Kidney epithelial cell (primary cell): ENCODE data around the gene PACSIN2. TPM values are rescaled to one million over a fixed set of nuclear protein-coding genes. Genes with fewer than 3 reads are reported as not detected.
A peak's percentile ranks its signal among the peaks of the same experiment; 100 is the strongest.
"Not testable (repeated sequence)": the region's sequence is repeated elsewhere in the genome, so short reads cannot be mapped to it uniquely, and the experiment has no call there.

ENCODE experiments used
- DNase-seq: peaks from one replicate; pipeline ENCODE4 v3.0.0-alpha.2; 2010; ENCODE audit warnings: low read depth
- H3K27me3 ChIP-seq: 2 replicates; pipeline ENCODE4 v1.6.0; 2011; ENCODE audit warnings: low read length; ENCODE audit not compliant: control insufficient read depth, insufficient read depth
- H3K36me3 ChIP-seq: 2 replicates; pipeline ENCODE4 v1.5.1; 2011; ENCODE audit warnings: low read length; ENCODE audit not compliant: control insufficient read depth, insufficient read depth
- H3K4me3 ChIP-seq: 2 replicates; pipeline ENCODE4 v1.5.1; 2011; ENCODE audit warnings: low read depth, mild to moderate bottlenecking, control low read depth, low read length
- total RNA-seq: library from RNA; depleted of rRNA; stranded (reverse); fragments of >200 nt; gene quantifications from 2 replicates; pipeline ENCODE4 v1.2.3, GENCODE V29; 2015
- TF ChIP-seq, protein P1 (sequence below): IDR thresholded peaks from 2 replicates; pipeline ENCODE4 v1.5.1; 2011; ENCODE audit warnings: mild to moderate bottlenecking, moderate library complexity, low read length, control low read depth, inconsistent platforms; ENCODE audit not compliant: insufficient read depth, poor library complexity, severe bottlenecking

PACSIN2 gene
- total RNA-seq, 1 donor from 2014 or later = 62.9 TPM

DNA sequence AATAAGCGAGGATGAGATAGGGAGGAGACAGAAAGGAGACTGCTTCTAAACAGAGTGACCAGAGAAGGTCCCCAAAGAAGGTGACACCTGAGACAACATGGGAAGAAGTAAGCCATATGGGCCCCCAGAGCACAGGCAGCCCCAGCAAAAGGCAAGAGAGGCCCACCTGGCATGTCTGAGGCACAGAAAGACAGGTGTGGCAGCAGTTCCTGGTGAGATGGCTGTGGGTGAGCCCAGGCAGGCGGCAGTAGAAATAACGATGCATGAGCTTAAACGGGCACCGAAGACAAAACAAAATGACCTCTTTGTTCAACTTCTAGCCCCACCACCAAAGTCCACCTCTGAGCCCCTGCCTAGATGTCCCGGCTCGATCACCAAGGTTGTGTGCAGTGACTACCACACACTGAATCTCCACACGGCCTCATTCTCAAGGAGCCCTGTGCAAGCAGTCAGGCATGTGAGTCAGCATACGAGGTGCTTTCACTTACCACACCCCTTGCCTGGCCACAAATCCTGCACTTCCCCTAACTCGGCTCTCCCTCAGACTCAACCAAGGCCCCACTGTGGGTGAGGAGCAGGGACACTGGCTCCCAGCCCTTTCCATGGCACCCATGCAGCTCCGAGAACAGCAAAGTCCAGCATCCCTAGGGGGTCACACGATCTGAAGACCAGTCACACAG is 77.6 kb downstream of the PACSIN2 start:
- Histone ChIP-seq H3K36me3 (no peaks in the 10 kb centered on the region), H3K27me3 (no peaks in the 10 kb centered on the region), H3K4me3 (no peak overlapping the region)
- no peak for DNase-seq
- TF ChIP-seq, protein P1, sequence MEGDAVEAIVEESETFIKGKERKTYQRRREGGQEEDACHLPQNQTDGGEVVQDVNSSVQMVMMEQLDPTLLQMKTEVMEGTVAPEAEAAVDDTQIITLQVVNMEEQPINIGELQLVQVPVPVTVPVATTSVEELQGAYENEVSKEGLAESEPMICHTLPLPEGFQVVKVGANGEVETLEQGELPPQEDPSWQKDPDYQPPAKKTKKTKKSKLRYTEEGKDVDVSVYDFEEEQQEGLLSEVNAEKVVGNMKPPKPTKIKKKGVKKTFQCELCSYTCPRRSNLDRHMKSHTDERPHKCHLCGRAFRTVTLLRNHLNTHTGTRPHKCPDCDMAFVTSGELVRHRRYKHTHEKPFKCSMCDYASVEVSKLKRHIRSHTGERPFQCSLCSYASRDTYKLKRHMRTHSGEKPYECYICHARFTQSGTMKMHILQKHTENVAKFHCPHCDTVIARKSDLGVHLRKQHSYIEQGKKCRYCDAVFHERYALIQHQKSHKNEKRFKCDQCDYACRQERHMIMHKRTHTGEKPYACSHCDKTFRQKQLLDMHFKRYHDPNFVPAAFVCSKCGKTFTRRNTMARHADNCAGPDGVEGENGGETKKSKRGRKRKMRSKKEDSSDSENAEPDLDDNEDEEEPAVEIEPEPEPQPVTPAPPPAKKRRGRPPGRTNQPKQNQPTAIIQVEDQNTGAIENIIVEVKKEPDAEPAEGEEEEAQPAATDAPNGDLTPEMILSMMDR = no peak

DNA sequence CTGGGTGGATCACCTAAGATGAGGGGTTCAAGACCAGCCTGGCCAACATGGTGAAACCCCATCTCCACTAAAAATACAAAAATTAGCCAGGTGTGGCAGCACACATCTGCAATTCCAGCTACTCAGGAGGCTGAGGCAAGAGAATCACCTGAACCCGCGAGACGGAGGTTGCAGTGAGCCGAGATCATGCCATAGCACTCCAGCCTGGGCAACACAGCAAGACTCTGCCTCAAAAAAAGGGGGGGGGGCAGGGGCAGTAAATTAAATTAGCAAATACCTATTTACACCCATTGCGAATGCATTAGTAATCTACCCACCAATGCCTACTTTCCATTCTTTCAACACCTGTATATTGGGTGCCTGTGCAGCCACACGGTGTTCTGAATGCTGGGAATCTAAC is 78.3 kb downstream of the PACSIN2 start:
- not testable (repeated sequence) for DNase-seq, H3K4me3 ChIP-seq, H3K27me3 ChIP-seq, H3K36me3 ChIP-seq

DNA sequence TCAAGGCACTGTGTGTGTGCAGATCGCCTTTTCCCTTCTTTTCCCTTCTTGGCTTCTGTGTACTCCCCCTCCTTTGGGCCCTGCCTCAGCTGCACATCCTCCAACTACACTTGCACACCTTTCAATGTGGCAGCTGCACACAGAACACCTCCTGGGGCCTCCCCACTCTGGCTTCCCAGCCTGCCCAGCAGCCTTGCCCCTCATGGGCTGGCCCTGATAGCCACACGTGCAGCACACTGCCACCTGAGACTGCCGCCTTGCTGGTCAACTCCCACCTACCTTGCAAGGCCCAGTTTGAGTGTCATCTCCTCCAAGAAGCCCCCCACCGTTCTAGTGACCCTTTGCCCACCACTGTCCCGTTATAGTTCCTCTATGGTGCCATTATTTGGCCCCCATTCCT is 80.6 kb downstream of the PACSIN2 start:
- no peaks in the 10 kb centered on the region for H3K27me3 ChIP-seq
- no peaks in the 10 kb centered on the region for H3K36me3 ChIP-seq
- no peak for DNase-seq
- TF ChIP-seq, protein P1 = no peak
- no peak overlapping the region for H3K4me3 ChIP-seq

DNA sequence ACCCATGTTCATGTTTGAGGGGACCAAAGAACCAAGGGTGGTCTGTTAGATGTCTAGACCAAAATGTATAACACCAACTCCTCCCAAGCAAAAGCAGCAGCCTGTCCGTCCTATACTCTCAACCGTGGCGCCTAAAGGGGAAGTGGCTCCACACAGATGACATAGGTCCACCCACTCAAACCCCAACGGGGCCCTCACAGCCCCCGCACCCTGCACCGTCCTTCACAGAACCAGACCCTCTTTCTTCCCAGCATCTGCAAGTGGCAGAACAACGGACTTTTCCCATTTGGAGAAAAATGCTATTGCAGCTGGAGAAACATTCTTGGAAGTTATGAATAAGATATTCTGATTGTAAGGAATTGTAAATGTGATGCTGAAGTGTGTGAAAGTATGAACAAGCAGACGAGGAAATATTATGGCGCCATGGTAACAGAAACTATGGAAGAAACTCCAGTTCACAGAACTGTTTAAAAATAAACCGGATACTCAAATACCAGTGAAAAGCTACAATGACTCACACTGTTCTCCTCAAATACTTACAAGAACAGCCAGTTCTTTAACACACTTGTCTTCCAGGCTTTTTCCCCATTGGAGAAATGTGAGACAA is 81.4 kb downstream of the PACSIN2 start:
- H3K4me3 ChIP-seq = no peak overlapping the region
- no peaks in the 10 kb centered on the region for H3K27me3 ChIP-seq
- TF ChIP-seq, protein P1 = no peak
- peak; percentile 77 for DNase-seq
- H3K36me3 ChIP-seq = no peaks in the 10 kb centered on the region

DNA sequence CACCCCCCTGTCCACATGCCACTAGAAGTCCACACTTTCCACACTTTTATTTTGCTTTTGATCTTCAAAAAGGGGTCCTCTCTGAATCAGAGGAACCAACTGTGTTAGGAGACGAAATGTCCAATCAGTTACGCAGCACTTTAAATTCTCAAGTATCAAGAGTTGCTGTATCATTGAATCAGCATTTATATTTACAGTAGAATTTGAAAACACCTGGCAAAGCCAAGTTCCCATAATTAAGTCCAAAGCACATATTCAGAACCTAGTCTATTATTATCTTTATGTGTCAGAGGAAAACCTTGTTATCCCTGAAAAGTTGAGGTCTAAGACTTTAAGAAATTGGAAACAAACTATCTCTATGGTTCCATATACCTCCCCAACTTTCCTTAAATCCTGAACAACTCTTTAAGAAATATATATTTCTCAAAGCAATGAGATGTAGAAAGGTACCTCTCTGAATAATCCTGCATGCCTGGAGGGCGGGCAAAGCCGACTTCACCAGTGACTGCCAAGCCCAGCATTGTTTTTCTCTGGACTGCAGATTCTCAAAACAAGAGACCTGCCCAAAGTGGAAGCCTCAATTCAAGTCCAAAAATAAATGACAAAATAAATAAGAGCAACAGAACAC is 82.0 kb downstream of the PACSIN2 start:
- TF ChIP-seq, protein P1 = no peak
- Histone ChIP-seq H3K27me3 (no peaks in the 10 kb centered on the region), H3K36me3 (no peaks in the 10 kb centered on the region), H3K4me3 (no peak overlapping the region)
- no peak for DNase-seq

DNA sequence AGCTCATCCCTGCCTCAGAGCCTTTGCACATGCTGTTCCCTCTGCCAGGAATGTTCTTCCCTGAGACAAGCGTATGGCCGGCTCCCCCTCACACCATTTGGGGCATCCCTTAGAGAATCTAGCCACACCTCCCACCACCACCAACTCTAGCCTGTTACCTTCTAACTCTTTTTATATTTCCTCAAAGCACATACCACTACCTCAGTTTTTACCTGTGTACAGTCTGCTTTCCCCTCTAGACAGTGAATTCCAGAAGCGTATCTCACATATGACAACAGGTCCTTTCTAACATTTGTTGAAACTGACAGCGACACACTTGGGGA is 82.8 kb downstream of the PACSIN2 start:
- Histone ChIP-seq H3K36me3 (no peaks in the 10 kb centered on the region), H3K4me3 (no peak overlapping the region), H3K27me3 (no peaks in the 10 kb centered on the region)
- no peak for DNase-seq
- TF ChIP-seq, protein P1 = no peak
